HG02798 (cell line): Measurements from ENCODE around the gene ACAT1.
"Not testable (repeated sequence)": the region's sequence is repeated elsewhere in the genome, so short reads cannot be mapped to it uniquely, and the experiment has no call there.

Experiments
- ATAC-seq: cut with Tn5 transposase; IDR thresholded peaks from one replicate; pipeline ENCODE4 v1.9.1; 2021; ENCODE audit warnings: mild to moderate bottlenecking; ENCODE audit not compliant: unreplicated experiment, poor library complexity

The ACAT1 gene

GRCh38 chr11:108142304-108142703 lies 20.9 kb downstream of the ACAT1 start:
- no peak for ATAC-seq

DNA sequence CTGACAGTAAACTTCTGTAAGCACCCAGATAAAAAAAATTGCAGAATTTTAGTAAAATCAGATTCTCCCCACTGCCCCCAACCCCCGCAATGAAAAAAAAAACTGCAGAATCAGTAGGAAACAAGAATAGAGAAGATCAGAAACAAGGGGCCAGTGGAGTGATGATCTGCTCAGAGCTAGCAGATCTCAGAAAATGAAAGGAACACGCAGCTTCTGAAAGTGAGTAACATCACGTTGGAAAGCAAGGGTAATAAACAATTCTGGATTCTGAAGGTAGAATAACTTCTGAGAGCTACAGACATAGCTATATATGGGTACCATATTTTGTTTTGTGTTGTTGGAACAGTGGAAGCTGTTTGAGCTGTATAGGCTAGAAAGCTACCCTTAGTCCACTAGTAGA lies 23.2 kb downstream of the ACAT1 start:
- no peak for ATAC-seq

DNA sequence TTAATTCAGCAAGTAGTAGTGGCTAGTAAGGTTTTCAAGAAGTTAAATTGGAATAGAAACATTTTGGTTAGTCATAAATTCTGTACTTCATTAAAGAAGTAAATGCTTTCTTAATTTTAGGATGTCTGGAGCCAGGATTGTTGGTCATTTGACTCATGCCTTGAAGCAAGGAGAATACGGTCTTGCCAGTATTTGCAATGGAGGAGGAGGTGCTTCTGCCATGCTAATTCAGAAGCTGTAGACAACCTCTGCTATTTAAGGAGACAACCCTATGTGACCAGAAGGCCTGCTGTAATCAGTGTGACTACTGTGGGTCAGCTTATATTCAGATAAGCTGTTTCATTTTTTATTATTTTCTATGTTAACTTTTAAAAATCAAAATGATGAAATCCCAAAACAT lies 25.8 kb downstream of the ACAT1 start:
- ATAC-seq = no peak

GRCh38 chr11:108148556-108148955 lies 27.2 kb downstream of the ACAT1 start:
- ATAC-seq = no peak

DNA sequence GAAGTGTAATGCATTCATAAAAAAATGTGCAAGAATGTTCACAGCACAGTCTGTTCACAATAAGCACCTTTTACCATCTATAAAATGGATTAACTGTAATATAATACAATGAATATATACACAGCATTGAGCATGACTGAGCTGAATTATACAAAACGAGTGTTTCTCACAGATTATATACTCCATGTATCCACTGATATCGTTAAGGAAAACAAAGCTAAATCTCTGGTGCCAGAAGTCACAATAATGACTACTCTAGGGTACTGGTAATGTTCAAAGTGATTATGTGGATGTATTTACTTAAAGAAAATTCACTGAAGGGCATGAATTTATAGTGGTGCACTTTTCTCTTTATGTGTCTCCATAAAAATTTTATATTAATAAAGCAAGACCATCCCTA lies 33.2 kb downstream of the ACAT1 start:
- ATAC-seq = no peak

GRCh38 chr11:108160970-108161566 lies 39.7 kb downstream of the ACAT1 start:
- peak; percentile 98 for ATAC-seq

- not testable (repeated sequence) for ATAC-seq
These were observed 41.5 kb downstream of the ACAT1 start for GRCh38 chr11:108162878-108163277.

- ATAC-seq = no peak
These were observed 46.3 kb downstream of the ACAT1 start for GRCh38 chr11:108167624-108168023.

DNA sequence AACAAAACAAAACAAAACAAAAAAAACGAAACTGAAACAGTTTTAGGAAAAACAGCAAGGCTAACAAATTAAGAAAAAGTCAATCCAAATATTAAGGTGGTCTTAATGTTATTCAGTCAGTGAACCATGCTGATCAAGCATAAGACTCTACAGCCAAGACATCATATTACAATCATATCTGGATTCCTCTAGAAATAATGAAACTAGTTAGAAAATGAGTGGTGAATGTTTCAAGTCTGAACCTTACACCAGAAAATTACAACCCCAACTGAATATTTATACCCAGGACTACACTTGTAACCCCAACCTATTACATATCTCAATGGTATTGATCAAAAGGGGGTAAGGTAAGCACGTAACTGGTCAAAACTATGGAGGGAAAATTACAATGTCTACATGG lies 48.8 kb downstream of the ACAT1 start:
- no peak for ATAC-seq

GRCh38 chr11:108177570-108177969 lies 56.2 kb downstream of the ACAT1 start:
- no peak for ATAC-seq

DNA sequence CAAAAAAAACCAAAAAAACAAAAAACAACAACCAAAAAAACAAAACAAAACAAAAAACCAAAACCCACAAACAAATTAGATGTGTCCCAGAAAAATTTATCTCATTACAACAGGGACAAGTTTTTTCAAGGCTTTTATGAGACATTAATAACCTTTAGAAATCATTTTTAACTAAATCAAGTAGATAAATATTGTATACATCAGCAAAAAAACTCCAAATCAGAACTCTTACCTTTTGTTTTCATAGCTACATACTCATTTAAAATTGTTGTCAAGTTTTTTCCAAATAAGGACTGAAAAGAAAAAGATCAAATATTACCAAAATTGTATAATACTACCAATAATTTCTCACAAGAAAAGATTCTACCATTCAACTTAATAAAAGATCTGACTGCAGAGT lies 72.4 kb downstream of the ACAT1 start:
- ATAC-seq = no peak

DNA sequence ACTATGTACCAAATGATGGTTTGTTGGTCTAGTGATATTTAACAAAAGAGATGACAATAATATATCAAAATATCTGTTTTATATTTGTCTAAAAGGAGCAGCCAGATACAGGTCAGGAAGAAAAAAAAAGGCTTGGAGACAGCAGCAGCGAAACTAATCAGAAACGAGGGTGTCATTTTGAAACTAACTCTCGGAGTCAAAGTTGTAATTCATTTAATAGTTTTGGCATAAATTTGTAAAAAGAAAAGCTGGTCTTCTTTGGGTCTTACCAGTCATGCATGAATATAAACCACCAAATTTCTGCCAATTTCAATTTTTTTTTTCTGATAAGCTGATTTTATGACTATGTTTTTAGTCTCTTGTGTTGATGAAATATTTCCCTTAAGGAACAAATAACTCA lies 75.5 kb downstream of the ACAT1 start:
- no peak for ATAC-seq
